GM19452 (cell line): ENCODE measurements around the gene CLEC16A.

Experiments used
- ATAC-seq: cut with Tn5 transposase; IDR thresholded peaks from one replicate; pipeline ENCODE4 v1.9.1; 2021; ENCODE audit not compliant: unreplicated experiment

The CLEC16A gene

GRCh38 chr16:11109566-11109965 is 165.2 kb downstream of the CLEC16A start:
- ATAC-seq = no peak

- ATAC-seq = no peak
These were observed 166.8 kb downstream of the CLEC16A start for GRCh38 chr16:11111150-11111549.

GRCh38 chr16:11111856-11112634 is 167.7 kb downstream of the CLEC16A start:
- ATAC-seq = no peak

GRCh38 chr16:11112723-11113348 is 168.5 kb downstream of the CLEC16A start:
- no peak for ATAC-seq

DNA sequence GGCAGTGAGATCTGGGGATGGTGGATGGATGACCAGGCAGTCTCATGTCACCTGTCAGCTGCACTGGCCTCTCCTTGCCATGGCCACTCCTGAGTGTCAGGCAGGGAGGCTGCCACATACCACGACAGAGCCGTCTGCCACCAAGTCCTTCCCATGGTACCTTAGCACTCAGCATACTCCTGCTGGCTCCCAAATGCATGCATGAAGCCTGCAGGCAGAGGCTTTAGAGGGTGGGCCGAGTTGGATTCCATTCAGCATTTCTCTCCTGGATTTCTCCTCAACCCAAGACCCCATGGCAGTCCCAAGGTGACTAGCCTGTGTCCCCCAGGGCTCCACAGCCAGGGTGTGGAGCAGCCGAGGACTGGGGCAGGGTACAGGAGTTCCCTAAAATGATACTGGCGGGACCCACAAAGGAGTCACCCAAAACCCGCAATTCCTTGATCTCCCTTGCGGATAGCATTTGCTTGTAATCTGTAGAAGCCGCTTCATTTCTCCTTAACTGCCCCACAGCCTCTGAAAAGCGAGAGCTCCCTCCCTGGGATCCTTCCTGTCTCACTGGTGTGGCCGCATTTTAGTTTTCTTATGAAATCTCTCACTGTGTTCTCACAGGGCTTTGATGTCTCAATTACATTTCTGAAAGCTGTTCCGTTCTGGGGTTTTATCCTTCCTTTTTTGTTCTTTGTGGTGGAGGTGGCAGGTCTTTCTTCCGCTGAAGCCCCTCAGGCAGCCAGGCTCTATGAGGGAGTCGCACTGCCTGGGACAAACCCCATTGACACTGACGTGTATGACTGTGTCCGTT is 170.2 kb downstream of the CLEC16A start:
- ATAC-seq = no peak

DNA sequence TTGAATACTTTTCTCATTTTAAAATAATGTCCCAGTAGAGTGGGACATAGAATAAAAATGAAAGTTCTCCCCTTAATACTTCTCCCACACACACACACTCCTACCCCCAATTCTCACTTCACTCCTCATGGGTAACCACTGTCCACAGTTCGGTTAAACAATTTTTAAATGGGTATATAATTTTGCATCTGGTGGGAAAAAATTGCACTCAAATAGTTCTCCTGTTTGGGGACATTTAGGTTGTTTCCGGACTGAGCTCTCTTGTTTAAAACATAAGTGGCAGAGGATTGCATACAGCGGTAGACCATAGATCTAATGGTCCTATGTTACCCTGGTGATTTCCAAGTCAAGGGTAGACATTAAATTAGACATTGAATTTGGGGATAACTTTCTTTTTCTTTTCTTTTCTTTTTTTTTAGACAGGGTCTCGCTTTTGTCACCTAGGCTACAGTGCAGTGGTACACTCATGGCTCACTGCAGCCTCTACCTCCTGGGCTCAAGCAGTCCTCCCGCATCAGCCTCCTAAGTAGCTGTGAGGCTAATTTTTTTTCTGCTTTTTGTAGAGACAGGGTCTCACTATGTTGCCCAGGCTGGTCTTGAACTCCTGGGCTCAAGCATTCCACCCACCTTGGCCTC is 173.3 kb downstream of the CLEC16A start:
- ATAC-seq = no peak

DNA sequence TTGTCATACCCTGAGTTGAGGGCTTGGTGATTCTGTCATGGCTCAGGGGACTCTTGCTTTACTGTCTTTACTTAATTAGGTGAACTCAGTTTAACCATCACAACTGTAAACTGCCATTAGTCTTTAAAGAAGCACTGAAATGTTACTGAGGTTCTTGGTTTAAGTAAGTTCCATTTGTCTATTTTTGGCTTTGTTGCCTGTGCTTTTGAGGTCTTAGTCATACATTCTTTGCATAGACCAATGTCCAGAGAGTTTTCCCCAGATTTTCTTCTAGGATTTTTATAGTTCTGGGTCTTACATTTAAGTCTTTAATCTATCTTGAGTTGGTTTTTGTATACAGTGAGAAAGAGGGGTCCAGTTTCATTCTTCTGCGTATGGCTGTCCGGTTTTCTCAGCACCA is 174.1 kb downstream of the CLEC16A start:
- no peak for ATAC-seq

DNA sequence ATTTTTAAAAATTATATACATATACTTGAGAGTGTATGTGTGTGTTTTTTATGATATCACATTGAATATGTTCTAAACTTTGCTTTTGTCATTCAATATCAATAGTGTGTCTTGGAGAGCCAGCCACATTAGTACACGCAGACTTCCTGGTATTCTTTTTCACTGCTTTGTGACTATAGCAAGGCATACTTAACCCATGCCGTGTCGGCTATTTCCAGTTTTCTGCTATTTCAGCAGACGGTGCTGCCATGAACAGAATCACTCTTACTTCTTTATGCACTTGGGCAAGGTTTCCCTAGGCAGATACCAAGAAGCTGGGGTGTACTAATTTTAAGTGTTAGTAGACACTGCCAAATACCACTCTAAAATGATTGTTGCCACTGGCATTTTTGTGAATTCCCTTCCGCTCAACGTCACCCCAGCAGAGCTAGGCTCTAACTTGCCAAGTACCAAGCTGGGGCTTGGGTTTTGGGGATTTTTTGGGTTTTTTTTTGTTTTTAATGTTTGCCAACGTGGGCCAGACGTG is 176.8 kb downstream of the CLEC16A start:
- ATAC-seq = no peak

GRCh38 chr16:11121914-11122692 is 177.7 kb downstream of the CLEC16A start:
- ATAC-seq = no peak

- ATAC-seq = no peak
These were observed 179.3 kb downstream of the CLEC16A start for GRCh38 chr16:11123666-11124065.

- no peak for ATAC-seq
These were observed 181.6 kb downstream of the CLEC16A start for GRCh38 chr16:11125936-11126335.

DNA sequence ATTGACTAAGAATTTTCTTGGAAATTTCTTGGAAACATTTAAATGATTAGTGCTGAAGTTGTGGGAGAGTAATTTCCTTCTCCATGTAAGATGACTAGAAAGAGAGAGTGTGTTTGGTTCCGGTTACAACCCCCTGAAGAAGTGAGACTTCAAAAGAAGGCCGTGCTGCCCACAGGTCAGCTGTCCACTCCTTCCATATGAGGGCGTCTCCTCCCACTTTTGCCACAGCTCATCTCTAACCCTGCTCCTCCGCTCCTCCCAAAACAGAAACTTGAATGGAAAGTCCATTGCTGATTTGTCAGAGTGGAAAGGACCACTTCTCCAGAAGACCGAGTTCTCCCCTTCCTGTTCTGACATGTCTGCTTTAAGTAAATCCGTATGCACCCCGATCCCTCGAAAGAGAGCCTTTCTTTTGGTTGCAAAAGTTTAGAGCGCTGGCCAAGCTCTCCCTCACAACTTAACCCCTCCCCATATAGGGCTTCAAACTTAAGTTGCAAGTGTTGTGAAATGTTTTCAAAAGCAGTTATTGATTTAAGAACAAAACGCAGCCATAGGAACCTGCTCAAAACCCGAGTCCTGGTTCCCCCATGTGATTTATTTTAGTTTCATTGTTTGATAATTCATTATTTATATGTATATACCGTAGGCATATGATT is 182.2 kb downstream of the CLEC16A start:
- ATAC-seq = no peak

GRCh38 chr16:11127610-11128195 is 183.3 kb downstream of the CLEC16A start:
- no peak for ATAC-seq

- ATAC-seq = no peak
These were observed 184.1 kb downstream of the CLEC16A start for GRCh38 chr16:11128211-11129141.

DNA sequence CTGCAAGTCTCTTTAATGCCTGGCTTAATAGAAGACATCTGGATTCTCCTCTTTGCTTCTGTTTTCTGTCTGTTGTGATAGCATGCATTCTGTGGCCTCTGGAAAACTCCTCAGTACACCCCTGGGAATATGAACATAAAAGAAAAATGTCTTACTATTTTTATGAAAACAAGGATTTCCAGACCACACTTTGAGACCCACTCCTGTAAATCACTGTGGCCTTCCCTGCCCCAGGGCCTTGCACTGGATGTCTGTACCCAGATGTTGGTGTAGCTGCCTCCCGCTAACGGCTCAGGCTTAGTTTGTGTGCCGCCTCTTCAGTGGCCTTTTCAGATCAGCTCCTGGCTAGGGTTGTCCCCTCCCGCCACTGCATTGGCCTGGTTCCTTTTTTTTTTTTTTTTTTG is 185.0 kb downstream of the CLEC16A start:
- ATAC-seq = no peak

DNA sequence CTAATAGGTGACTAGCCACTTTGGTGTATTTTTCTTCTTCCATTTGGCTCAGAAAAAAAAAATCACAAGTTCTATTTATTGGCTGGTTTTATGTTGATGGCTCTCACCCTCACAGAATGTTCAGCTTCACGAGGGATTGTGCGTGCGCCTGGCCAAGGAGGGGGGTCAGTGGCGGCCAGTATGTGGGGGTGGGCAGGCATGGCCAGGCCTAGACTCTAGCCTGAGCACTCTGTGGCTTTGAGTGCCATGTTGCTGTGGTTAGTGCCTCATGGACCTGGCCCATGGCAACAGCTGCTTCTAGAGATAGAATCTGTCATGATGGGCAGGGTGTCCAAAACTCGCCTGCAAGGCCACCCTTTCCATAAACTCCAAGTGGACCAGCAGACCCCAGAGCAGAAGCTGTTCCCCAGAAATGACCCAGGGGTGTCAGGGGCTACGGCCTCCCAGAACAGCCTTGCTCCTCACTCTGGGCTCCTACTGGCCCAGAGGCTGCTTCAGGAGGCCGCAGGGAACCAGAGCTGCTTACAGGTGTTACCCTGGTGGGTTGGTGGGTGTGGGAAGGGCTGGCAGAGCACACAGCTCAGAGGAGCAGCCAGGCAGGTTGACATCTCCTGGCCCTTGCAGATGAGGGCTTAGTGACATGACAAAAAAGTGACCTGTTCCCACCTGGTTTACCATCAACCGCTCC is 186.8 kb downstream of the CLEC16A start:
- ATAC-seq = no peak

- ATAC-seq = no peak
These were observed 187.3 kb downstream of the CLEC16A start for GRCh38 chr16:11131706-11132105.
